Ascending aorta (tissue), 2 donors: Measurements from ENCODE around the gene TBX2. TPM values are rescaled to one million over a fixed set of nuclear protein-coding genes. Genes with fewer than 3 reads are reported as not detected.

Source experiments
- DNase-seq, 2 donors: peaks; one replicate each; pipeline ENCODE4 v3.0.0-alpha.2; 2019; ENCODE audit warnings: low spot score in 2 of 2
- H3K27ac ChIP-seq, 2 donors: fragments of 200-600 bp; sonication (generic); one replicate each; pipeline ENCODE4 v1.5.1; 2016 to 2017; ENCODE audit warnings: mild to moderate bottlenecking in 1 of 2
- H3K27me3 ChIP-seq: fragments of 200-600 bp; sonication (generic); one replicate; pipeline ENCODE4 v1.5.1; 2017
- H3K36me3 ChIP-seq, 2 donors: fragments of 200-600 bp; sonication (generic); one replicate each; pipeline ENCODE4 v1.5.1; 2016
- H3K4me1 ChIP-seq, 2 donors: fragments of 200-600 bp; sonication (generic); one replicate each; pipeline ENCODE4 v1.5.1; 2016 to 2017; ENCODE audit warnings: mild to moderate bottlenecking in 1 of 2
- H3K4me3 ChIP-seq, 2 donors: fragments of 200-600 bp; sonication (generic); one replicate each; pipeline ENCODE4 v1.5.1; 2016 to 2017; ENCODE audit warnings: mild to moderate bottlenecking in 1 of 2
- H3K9me3 ChIP-seq, 2 donors: fragments of 200-600 bp; sonication (generic); one replicate each; pipeline ENCODE4 v1.5.1; 2016
- intact Hi-C: fragments of 100-400 bp; cut with DNase I; formaldehyde crosslinking; loops from one replicate; pipeline ENCODE4 v1.15.1; 2023
- total RNA-seq: library from RNA; depleted of rRNA; stranded (reverse); fragments of >200 nt; gene quantifications from one replicate; pipeline ENCODE4 v1.1.0, GENCODE V29; 2016
- TF ChIP-seq, protein P1 (sequence below), 3 experiments: fragments of 200-600 bp in 2 of 3; fragments of 450-650 bp in 1 of 3; sonication (generic) in 2 of 3; IDR thresholded peaks; one replicate each; pipeline ENCODE4 v1.5.1; 2016 to 2019; ENCODE audit warnings: antibody characterized with exemption in 3 of 3, mild to moderate bottlenecking in 1 of 3, moderate library complexity in 1 of 3

Gene TBX2
- total RNA-seq, 1 donor from 2014 or later, result 100 TPM

DNA sequence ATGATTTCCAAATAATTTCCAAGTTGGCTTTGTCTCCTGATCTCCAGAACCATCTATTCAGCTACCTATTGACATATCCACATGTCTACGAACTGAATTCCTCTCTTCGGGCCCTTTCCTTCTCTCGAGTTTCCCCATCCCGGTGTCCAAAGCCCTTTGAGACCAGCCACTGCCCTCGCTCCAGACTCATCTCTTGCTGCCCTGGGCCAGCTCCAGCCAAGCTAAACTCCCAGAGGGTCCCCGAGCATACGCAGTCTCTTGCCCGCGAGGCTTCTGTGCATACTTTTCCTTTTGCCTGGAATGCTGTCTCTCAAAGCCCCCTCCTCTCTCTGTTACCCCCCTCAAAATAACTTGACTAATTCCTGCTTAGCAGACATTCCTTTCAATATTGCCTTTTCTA is 27.2 kb upstream of the TBX2 start:
- no peak for DNase-seq
- TF ChIP-seq, protein P1, sequence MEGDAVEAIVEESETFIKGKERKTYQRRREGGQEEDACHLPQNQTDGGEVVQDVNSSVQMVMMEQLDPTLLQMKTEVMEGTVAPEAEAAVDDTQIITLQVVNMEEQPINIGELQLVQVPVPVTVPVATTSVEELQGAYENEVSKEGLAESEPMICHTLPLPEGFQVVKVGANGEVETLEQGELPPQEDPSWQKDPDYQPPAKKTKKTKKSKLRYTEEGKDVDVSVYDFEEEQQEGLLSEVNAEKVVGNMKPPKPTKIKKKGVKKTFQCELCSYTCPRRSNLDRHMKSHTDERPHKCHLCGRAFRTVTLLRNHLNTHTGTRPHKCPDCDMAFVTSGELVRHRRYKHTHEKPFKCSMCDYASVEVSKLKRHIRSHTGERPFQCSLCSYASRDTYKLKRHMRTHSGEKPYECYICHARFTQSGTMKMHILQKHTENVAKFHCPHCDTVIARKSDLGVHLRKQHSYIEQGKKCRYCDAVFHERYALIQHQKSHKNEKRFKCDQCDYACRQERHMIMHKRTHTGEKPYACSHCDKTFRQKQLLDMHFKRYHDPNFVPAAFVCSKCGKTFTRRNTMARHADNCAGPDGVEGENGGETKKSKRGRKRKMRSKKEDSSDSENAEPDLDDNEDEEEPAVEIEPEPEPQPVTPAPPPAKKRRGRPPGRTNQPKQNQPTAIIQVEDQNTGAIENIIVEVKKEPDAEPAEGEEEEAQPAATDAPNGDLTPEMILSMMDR (IDR thresholded peaks at IDR 0.05), result no peak
- Histone ChIP-seq H3K4me3 (no peak overlapping the region), H3K4me1 (no peaks in the 10 kb centered on the region), H3K27ac (no peak overlapping the region), H3K9me3 (no peaks in the 10 kb centered on the region), H3K27me3 (no peaks in the 10 kb centered on the region), H3K36me3 (no peaks in the 10 kb centered on the region)
- intact Hi-C loops, result no loop called here

DNA sequence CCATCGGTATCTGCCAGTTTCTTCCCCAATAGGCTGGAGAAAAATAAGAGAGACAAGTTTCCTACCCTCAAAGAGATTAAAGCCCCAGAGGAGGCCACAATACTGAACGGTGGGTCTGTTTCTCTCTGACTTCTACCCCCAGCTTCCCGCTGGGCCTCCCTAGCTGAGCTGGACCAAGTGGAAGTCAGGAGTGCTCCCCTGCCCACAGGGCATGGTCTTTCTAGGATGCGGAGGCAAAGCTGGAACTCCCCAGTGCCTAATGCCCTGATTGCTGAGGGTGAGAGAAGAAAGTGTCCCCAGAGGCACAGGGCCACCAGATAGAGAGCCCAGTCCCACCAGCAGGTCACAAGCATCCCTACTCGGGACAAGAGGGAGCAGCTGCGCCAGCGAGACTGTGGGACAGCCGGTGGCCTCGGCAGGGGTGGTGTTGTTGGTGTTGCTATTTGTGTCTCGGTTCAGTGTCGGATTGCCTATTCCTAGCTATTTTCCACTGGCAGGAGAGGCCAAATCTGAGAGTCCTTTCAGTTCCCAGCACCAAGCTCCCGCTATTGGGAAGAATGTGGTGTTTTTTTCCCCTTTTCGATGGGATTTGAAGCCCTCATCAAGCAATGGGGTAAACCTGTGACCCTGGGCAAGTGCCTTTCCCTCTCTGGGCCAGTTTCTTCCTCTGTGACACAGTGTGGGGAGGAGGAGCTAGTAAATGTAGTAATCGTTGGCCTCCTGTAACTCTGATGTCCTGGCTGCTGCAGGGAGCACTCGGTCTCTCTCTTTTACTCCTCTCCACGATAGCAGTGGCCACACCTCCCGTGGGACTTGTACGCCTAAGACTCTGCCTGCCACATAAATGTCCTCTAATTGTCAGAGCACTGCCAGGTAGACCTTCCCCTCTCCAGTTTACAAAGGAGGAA is 22.5 kb upstream of the TBX2 start:
- Histone ChIP-seq H3K4me3 (no peak overlapping the region), H3K27ac (peak overlapping the region; percentile 41 to 56), H3K27me3 (no peaks in the 10 kb centered on the region), H3K9me3 (no peaks in the 10 kb centered on the region), H3K36me3 (no peaks in the 10 kb centered on the region), H3K4me1 (no peaks in the 10 kb centered on the region)
- intact Hi-C loops, result no loop called here
- TF ChIP-seq, protein P1 (IDR thresholded peaks at IDR 0.05), result no peak
- no peak for DNase-seq

- no peak for DNase-seq
- H3K36me3 ChIP-seq, result no peaks in the 10 kb centered on the region
- H3K27me3 ChIP-seq, result no peaks in the 10 kb centered on the region
- TF ChIP-seq, protein P1 (IDR thresholded peaks at IDR 0.05), result no peak
- no peak overlapping the region for H3K4me3 ChIP-seq
- intact Hi-C loops, result no loop called here
- no peaks in the 10 kb centered on the region for H3K4me1 ChIP-seq
- no peaks in the 10 kb centered on the region for H3K9me3 ChIP-seq
- H3K27ac ChIP-seq, result peak overlapping the region; percentile 11 to 26
Measured at GRCh38 chr17:61378658-61379456, 20.8 kb upstream of the TBX2 start.

DNA sequence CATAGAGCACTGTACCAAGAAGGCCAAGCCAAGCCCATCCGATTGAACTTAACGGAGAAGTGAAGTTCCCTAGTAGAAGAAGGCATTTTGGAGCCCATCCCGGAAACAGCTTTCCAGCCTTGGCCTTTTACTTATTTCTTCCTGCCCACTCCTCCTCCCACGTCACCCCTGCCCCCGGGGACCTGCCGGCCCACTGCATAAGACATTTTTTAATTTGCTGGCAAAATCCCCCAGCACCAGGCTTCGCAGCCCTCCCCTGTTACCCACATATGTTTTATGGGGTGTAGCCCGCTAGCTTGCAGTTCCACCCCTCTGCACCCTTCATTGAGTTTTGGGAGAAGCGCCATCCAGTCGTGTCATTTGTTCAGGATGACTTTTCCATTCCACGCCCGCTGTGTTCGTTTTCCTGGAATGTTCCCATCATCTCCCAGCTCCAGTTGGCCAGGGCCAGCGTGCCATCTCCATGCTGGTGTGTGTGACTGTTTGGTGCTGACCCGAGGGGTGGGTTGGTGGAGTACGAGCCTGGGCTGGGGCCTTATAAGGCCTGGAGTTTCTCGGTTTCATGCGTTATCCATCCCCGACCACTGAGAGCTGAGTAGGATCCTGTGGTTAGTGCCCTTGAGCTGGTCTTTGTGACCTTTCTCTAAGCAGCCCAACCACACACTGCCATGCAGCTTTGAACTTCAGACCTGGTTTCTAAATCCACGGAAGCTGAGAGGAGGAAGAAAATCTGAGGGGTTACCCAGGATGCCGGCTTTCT is 20.0 kb upstream of the TBX2 start:
- no peaks in the 10 kb centered on the region for H3K9me3 ChIP-seq
- TF ChIP-seq, protein P1 (IDR thresholded peaks at IDR 0.05), result no peak
- intact Hi-C loops, result no loop called here
- H3K27me3 ChIP-seq, result no peaks in the 10 kb centered on the region
- H3K4me1 ChIP-seq, result no peaks in the 10 kb centered on the region
- no peak overlapping the region for H3K27ac ChIP-seq
- no peak overlapping the region for H3K4me3 ChIP-seq
- no peaks in the 10 kb centered on the region for H3K36me3 ChIP-seq
- DNase-seq, result no peak

DNA sequence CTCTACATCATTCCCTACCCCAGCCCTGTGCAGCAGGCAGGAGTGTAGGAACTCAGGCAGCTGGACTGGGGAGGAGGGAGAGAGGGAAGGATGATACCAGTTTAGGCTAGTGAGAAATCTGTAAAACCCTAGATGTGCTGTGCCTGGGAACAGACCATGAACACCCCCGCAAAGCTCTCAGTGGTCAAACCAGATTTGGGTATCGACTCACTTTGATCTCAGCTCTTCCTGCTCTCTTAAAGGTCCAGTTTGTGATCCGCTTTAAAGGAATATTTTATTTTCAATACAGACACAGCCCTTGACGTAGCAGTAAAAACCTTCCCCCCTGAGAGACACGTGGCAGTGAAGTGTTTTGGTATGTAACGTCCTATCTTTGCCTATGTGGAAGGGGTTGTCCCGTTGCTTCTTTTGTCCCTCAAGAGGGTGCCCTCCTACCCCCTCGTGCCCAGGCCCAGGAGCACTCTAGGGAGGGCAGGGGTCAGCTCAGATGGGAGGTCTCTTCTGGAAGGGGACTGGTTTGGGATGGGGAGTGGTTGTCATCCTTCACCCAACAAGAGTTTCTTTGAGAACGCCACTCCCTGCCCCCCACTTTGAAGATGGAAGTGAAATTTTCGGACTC is 19.3 kb upstream of the TBX2 start:
- H3K4me1 ChIP-seq, result no peaks in the 10 kb centered on the region
- H3K27me3 ChIP-seq, result no peaks in the 10 kb centered on the region
- no peaks in the 10 kb centered on the region for H3K9me3 ChIP-seq
- DNase-seq, result no peak
- TF ChIP-seq, protein P1 (IDR thresholded peaks at IDR 0.05), result no peak
- H3K4me3 ChIP-seq, result no peak overlapping the region
- H3K36me3 ChIP-seq, result no peaks in the 10 kb centered on the region
- intact Hi-C loops, result no loop called here
- no peak overlapping the region for H3K27ac ChIP-seq
